ENCODE results near the gene PRKAG2. TPM values are rescaled to one million over a fixed set of nuclear protein-coding genes. Genes with fewer than 3 reads are reported as not detected.

The PRKAG2 gene
- total and polyA plus RNA-seq, 8 donors, result 12.9 to 34.6 (median 18.0) TPM

- Histone ChIP-seq H3K27me3 (no peaks in the 10 kb centered on the region), H3K4me1 (peaks cover 7 to 14% of the 10 kb centered on the region in 2 donors), H3K27ac (no peak overlapping the region), H3K4me3 (no peak overlapping the region), H3K9me3 (no peaks in the 10 kb centered on the region), H3K36me3 (peaks cover 0 to 20% of the 10 kb centered on the region in 2 donors)
- no peak for ATAC-seq
- peak in 2 of 4 donors; percentile 26 to 76 for DNase-seq
- intact Hi-C loops (cut with DNase I), result loop anchor here in 1 of 2 donors (10.0 kb wide), 1 partner anchor 153 kb away; no protein-coding TSS in a partner anchor
- TF ChIP-seq, protein P1, sequence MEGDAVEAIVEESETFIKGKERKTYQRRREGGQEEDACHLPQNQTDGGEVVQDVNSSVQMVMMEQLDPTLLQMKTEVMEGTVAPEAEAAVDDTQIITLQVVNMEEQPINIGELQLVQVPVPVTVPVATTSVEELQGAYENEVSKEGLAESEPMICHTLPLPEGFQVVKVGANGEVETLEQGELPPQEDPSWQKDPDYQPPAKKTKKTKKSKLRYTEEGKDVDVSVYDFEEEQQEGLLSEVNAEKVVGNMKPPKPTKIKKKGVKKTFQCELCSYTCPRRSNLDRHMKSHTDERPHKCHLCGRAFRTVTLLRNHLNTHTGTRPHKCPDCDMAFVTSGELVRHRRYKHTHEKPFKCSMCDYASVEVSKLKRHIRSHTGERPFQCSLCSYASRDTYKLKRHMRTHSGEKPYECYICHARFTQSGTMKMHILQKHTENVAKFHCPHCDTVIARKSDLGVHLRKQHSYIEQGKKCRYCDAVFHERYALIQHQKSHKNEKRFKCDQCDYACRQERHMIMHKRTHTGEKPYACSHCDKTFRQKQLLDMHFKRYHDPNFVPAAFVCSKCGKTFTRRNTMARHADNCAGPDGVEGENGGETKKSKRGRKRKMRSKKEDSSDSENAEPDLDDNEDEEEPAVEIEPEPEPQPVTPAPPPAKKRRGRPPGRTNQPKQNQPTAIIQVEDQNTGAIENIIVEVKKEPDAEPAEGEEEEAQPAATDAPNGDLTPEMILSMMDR (IDR thresholded peaks at IDR 0.05), result no peak
These were observed 95.6 kb downstream of the PRKAG2 start for GRCh38 chr7:151781161-151781845.

DNA sequence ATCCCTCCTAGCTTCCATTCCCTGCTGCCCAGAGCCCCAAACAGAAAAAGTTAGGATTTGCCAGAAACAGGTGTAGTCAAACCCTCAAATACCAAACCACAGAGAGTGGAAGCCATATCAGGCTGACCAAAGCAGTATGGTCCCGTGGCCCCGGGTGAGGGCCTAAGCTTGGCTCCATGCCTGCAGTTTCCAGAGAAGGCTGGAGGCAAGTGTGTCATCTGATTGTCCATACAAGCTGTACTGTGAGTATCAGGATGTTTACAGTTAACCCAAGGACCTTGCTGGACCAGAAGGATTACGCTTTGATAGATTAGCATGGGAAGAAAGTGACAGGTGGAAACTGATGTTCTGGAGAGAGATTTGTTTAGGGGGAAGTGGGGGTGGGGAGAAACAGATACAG is 96.3 kb downstream of the PRKAG2 start:
- peaks cover 0 to 13% of the 10 kb centered on the region in 2 donors for H3K36me3 ChIP-seq
- H3K27ac ChIP-seq, result no peak overlapping the region
- peaks cover 7 to 14% of the 10 kb centered on the region in 2 donors for H3K4me1 ChIP-seq
- TF ChIP-seq, protein P1 (IDR thresholded peaks at IDR 0.05), result no peak
- H3K4me3 ChIP-seq, result no peak overlapping the region
- intact Hi-C loops (cut with DNase I), result loop anchor here in 1 of 2 donors (10.0 kb wide), 1 partner anchor 154 kb away; no protein-coding TSS in a partner anchor
- no peak for ATAC-seq
- H3K9me3 ChIP-seq, result no peaks in the 10 kb centered on the region
- DNase-seq, result peak in 2 of 4 donors; percentile 18 to 33
- H3K27me3 ChIP-seq, result no peaks in the 10 kb centered on the region

- Histone ChIP-seq H3K4me1 (peaks cover 7 to 14% of the 10 kb centered on the region in 2 donors), H3K9me3 (no peaks in the 10 kb centered on the region), H3K27me3 (no peaks in the 10 kb centered on the region), H3K4me3 (no peak overlapping the region), H3K27ac (no peak overlapping the region), H3K36me3 (peaks cover 0 to 13% of the 10 kb centered on the region in 2 donors)
- peak in 1 of 4 donors; percentile 14 for DNase-seq
- no peak for ATAC-seq
- intact Hi-C loops (cut with DNase I), result loop anchor here in 1 of 2 donors (10.0 kb wide), 1 partner anchor 155 kb away; no protein-coding TSS in a partner anchor
- TF ChIP-seq, protein P1 (IDR thresholded peaks at IDR 0.05), result no peak
These were observed 97.2 kb downstream of the PRKAG2 start for GRCh38 chr7:151779678-151780077.

GRCh38 chr7:151779255-151779654 is 97.7 kb downstream of the PRKAG2 start:
- no peak for ATAC-seq
- no peaks in the 10 kb centered on the region for H3K9me3 ChIP-seq
- no peak overlapping the region for H3K4me3 ChIP-seq
- H3K27ac ChIP-seq, result no peak overlapping the region
- no peaks in the 10 kb centered on the region for H3K27me3 ChIP-seq
- DNase-seq, result no peak
- intact Hi-C loops (cut with DNase I), result no loop called here
- peaks cover 7 to 14% of the 10 kb centered on the region in 2 donors for H3K4me1 ChIP-seq
- peaks cover 0 to 13% of the 10 kb centered on the region in 2 donors for H3K36me3 ChIP-seq
- TF ChIP-seq, protein P1 (IDR thresholded peaks at IDR 0.05), result no peak

GRCh38 chr7:151777908-151778670 is 98.8 kb downstream of the PRKAG2 start:
- Histone ChIP-seq H3K9me3 (no peaks in the 10 kb centered on the region), H3K27ac (no peak overlapping the region), H3K4me1 (peaks cover 5 to 8% of the 10 kb centered on the region in 2 donors), H3K36me3 (peaks cover 0 to 13% of the 10 kb centered on the region in 2 donors), H3K27me3 (no peaks in the 10 kb centered on the region), H3K4me3 (no peak overlapping the region)
- TF ChIP-seq, protein P1 (IDR thresholded peaks at IDR 0.05), result no peak
- DNase-seq (no peak), ATAC-seq (no peak)
- intact Hi-C loops (cut with DNase I), result no loop called here

All from left lung (tissue), 10 donors.